Activated CD4-positive, alpha-beta T cell treated with anti-CD3 and anti-CD28 coated beads for 36 hours (primary cell): ENCODE measurements around the gene DNPEP. TPM values are rescaled to one million over a fixed set of nuclear protein-coding genes. Genes with fewer than 3 reads are reported as not detected.

ENCODE experiments used
- ATAC-seq: fragments of 200-7000 bp; cut with Tn5 transposase; one replicate; pipeline ENCODE4 v1.10.0; 2021; ENCODE audit warnings: mild to moderate bottlenecking, moderate library complexity
- CTCF ChIA-PET: fragments of 350-600 bp; sonication (Branson Sonifier 250); formaldehyde crosslinking; loops from one replicate; lab custom pipeline; 2021; ENCODE audit warnings: antibody characterized with exemption; lab: Charles Lee
- POLR2A ChIA-PET: fragments of 350-600 bp; sonication (Branson Sonifier 250); formaldehyde crosslinking; loops from one replicate; lab custom pipeline; 2021; ENCODE audit warnings: antibody characterized with exemption, inconsistent platforms; lab: Charles Lee
- DNase-seq: peaks from one replicate; pipeline ENCODE4 v3.0.0-alpha.2; 2020
- H3K27ac Mint-ChIP-seq: one replicate; pipeline ENCODE4 v1.8.0; 2021; ENCODE audit warnings: mixed read lengths
- H3K27me3 Mint-ChIP-seq: one replicate; pipeline ENCODE4 v1.8.0; 2021; ENCODE audit warnings: mixed read lengths
- H3K36me3 Mint-ChIP-seq: one replicate; pipeline ENCODE4 v1.8.0; 2021; ENCODE audit warnings: low read depth, mixed read lengths
- H3K4me1 Mint-ChIP-seq: one replicate; pipeline ENCODE4 v1.8.0; 2021; ENCODE audit warnings: mixed read lengths
- H3K4me3 Mint-ChIP-seq: one replicate; pipeline ENCODE4 v1.8.0; 2021; ENCODE audit warnings: mild to moderate bottlenecking, moderate library complexity, mixed read lengths
- H3K9me3 Mint-ChIP-seq: one replicate; pipeline ENCODE4 v1.8.0; 2021; ENCODE audit warnings: low read depth, mixed read lengths
- intact Hi-C, 2 experiments: fragments of 100-400 bp; cut with DNase I in 1 of 2; cut with micrococcal nuclease in 1 of 2; formaldehyde crosslinking; loops; one replicate each; pipeline versions ENCODE4 v1.14.2 to v1.15.1; 2022 to 2024; cut with DNase I, micrococcal nuclease
- total RNA-seq, 2 experiments: library from RNA; stranded (reverse); gene quantifications; one replicate each; pipeline ENCODE4 v1.2.3, GENCODE V29; 2021

The DNPEP gene
- total RNA-seq, 2 experiments from 2014 or later = 81.0 to 93.1 TPM

- CTCF ChIA-PET = interaction anchor here (0.6 kb wide), 1 partner anchor 257 kb away, joined by 3 read pairs; no protein-coding TSS in a partner anchor
- ATAC-seq (no peak), DNase-seq (no peak)
- peaks cover 10% of the 10 kb centered on the region for H3K9me3 Mint-ChIP-seq
- H3K4me3 Mint-ChIP-seq = no peak within 1 kb of the TSS
- H3K27me3 Mint-ChIP-seq = peaks cover 51% of the 10 kb centered on the region
- no peaks in the 10 kb centered on the region for H3K36me3 Mint-ChIP-seq
- no peak within 1 kb of the TSS for H3K27ac Mint-ChIP-seq
- no peaks in the 10 kb centered on the region for H3K4me1 Mint-ChIP-seq
- POLR2A ChIA-PET = interaction anchor here (0.5 kb wide), 1 partner anchor 20 kb away, joined by 9 read pairs; no protein-coding TSS in a partner anchor
- intact Hi-C loops = no loop called here
These were observed 55.2 kb downstream of the DNPEP start, which contains the start of gene RESP18 for GRCh38 chr2:219332542-219332941. Gene RESP18 (minus strand): TSS chr2:219332744.

DNA sequence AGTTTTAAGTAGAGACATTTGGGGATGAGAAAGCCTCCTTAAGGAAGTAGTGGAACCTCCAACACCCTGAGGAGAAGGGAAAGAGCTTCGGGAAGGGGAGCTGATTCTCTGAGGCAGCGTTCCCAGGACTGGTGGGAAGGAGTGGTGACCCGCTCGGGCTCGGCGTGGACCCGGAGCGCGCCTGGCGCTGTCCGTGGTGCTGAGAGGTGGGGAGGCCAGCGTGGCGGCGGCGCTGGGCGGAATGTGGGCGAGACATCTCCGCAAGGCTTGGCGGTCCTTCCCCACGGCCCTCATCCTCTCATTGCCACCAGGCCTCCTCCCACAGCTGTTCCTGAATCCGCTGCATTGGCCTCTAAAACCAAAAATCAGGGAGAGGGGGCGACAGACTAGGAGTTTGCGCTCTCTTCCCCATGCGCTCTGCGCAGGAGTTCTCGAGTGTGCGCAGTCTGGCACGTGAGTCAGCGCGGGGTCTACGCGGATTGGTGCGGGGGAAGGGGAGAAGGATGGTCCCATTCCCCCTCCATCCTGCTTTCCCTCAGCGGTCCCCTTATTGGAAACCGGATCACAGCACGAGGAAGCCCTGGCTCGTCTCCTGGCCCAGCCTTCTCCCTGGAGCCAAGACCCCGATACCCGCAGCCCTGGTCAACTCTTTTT, 56.0 kb downstream of the DNPEP start:
- peak; percentile 58 for DNase-seq
- peaks cover 48% of the 10 kb centered on the region for H3K27me3 Mint-ChIP-seq
- no peak for ATAC-seq
- intact Hi-C loops = loop anchor here in 1 of 2 experiments (1.0 kb wide), 1 partner anchor 23 kb away; no protein-coding TSS in a partner anchor
- H3K9me3 Mint-ChIP-seq = peaks cover 9% of the 10 kb centered on the region
- H3K4me3 Mint-ChIP-seq = no peak overlapping the region
- ChIA-PET POLR2A (interaction anchor here (0.5 kb wide), 1 partner anchor 19 kb away, joined by 9 read pairs; no protein-coding TSS in a partner anchor), CTCF (interaction anchor here (0.5 to 0.9 kb wide), 2 partner anchors 37 to 83 kb away, joined by 3 read pairs; no protein-coding TSS in a partner anchor)
- no peaks in the 10 kb centered on the region for H3K4me1 Mint-ChIP-seq
- no peaks in the 10 kb centered on the region for H3K36me3 Mint-ChIP-seq
- no peak overlapping the region for H3K27ac Mint-ChIP-seq

GRCh38 chr2:219327719-219328118, 60.0 kb downstream of the DNPEP start:
- H3K4me1 Mint-ChIP-seq = no peaks in the 10 kb centered on the region
- intact Hi-C loops = no loop called here
- H3K9me3 Mint-ChIP-seq = no peaks in the 10 kb centered on the region
- peaks cover 28% of the 10 kb centered on the region for H3K27me3 Mint-ChIP-seq
- DNase-seq = no peak
- H3K36me3 Mint-ChIP-seq = no peaks in the 10 kb centered on the region
- ChIA-PET POLR2A (no interaction called here), CTCF (interaction anchor here (1.1 to 2.1 kb wide), 2 partner anchors 8 to 33 kb away, joined by 3 to 8 read pairs; no protein-coding TSS in a partner anchor)
- H3K27ac Mint-ChIP-seq = no peak overlapping the region
- no peak overlapping the region for H3K4me3 Mint-ChIP-seq
- ATAC-seq = no peak

DNA sequence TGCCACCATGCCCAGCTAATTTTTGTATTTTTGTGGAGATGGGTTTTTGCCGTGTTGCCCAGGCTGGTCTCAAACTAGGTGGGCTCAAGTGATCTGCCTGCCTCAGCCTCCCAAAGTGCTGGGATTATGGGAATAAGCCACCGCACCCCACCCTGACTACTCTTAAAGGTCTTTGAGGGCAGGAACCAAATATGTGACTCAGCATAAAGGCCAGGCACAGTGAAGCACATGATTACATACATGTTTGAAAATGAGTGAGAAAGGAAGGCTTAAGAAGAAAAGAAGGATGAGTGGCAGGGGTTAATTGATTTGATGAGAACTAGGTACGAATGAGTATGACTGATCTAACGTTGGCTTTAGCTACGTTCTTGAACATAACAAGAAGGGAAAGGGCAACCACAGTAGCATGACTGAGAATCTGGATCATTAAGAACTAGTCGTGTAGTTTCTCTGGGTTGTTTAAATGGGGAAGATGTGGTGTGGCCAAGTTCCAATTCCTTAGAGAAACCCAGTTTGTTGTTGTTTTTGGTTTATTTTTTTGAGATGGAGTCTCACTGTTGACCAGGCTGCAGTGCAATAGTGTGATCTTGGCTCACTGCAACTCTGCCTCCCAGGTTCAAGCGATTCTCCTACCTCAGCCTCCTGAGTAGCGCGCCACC, 61.9 kb downstream of the DNPEP start:
- DNase-seq (no peak), ATAC-seq (no peak)
- CTCF ChIA-PET = interaction anchor here (2.1 kb wide), 1 partner anchor 32 kb away, joined by 8 read pairs; no protein-coding TSS in a partner anchor
- POLR2A ChIA-PET = no interaction called here
- Mint-ChIP-seq H3K36me3 (no peaks in the 10 kb centered on the region), H3K4me1 (peaks cover 10% of the 10 kb centered on the region), H3K27ac (no peak overlapping the region), H3K27me3 (peaks cover 19% of the 10 kb centered on the region), H3K9me3 (no peaks in the 10 kb centered on the region), H3K4me3 (no peak overlapping the region)
- intact Hi-C loops = no loop called here

GRCh38 chr2:219325136-219325535, 62.6 kb downstream of the DNPEP start:
- Mint-ChIP-seq H3K27me3 (peaks cover 19% of the 10 kb centered on the region), H3K9me3 (no peaks in the 10 kb centered on the region), H3K4me3 (no peak overlapping the region), H3K36me3 (no peaks in the 10 kb centered on the region), H3K27ac (no peak overlapping the region), H3K4me1 (peaks cover 11% of the 10 kb centered on the region)
- DNase-seq (no peak), ATAC-seq (no peak)
- intact Hi-C loops = no loop called here
- CTCF ChIA-PET = no interaction called here
- POLR2A ChIA-PET = interaction anchor here (0.7 kb wide), 1 partner anchor 562 kb away, joined by 9 read pairs; no protein-coding TSS in a partner anchor

DNA sequence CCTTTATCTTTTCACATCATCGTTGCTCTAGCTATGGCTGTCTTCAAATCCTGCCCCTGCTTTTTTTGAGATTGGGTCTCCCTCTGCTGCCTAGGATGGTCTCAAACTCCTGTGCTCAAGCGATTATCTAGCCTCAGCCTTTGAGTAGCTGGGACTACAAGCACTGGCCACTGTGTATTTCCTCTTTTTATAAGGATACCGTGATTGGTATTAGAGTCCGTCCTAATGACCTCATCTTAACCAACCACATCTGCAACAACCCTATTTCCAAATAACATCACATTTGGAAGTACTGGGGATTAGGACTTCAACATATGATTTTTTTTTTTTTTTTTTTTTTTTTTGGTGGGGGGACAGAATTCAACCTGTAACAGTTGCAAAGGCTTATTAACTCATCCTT, 64.3 kb downstream of the DNPEP start:
- no peak for DNase-seq
- no peak for ATAC-seq
- no peak overlapping the region for H3K27ac Mint-ChIP-seq
- peaks cover 11% of the 10 kb centered on the region for H3K4me1 Mint-ChIP-seq
- no peaks in the 10 kb centered on the region for H3K36me3 Mint-ChIP-seq
- ChIA-PET CTCF (interaction anchor here (0.9 to 1.1 kb wide), 3 partner anchors 29 to 206 kb away, joined by 3 to 5 read pairs (median 4); no protein-coding TSS in a partner anchor), POLR2A (no interaction called here)
- no peaks in the 10 kb centered on the region for H3K9me3 Mint-ChIP-seq
- intact Hi-C loops = no loop called here
- peaks cover 13% of the 10 kb centered on the region for H3K27me3 Mint-ChIP-seq
- H3K4me3 Mint-ChIP-seq = no peak overlapping the region

Other genes starting within 250 kb of the DNPEP start
- gene NHEJ1, start 227.1 kb downstream of the DNPEP start, total RNA-seq = 10 to 100 TPM; 20.7 to 23.8 TPM
- gene SLC23A3, start 217.9 kb downstream of the DNPEP start, total RNA-seq = 1 to 10 TPM; 1.2 to 1.9 TPM
- 10 to 100 TPM; 38.7 to 41.4 TPM for gene CNPPD1, start 211.0 kb downstream of the DNPEP start, total RNA-seq
- 10 to 100 TPM; 58.8 to 70.1 TPM for gene RETREG2, start 209.6 kb downstream of the DNPEP start, total RNA-seq
- gene ZFAND2B, start 181.1 kb downstream of the DNPEP start, total RNA-seq = 10 to 100 TPM; 21.5 to 27.6 TPM
- gene ABCB6, start 169.0 kb downstream of the DNPEP start, total RNA-seq = 10 to 100 TPM; 18.2 to 21.9 TPM
- 10 to 100 TPM; 43.5 to 45.6 TPM for gene ATG9A, start 158.3 kb downstream of the DNPEP start, total RNA-seq
- 100 to 1,000 TPM; 140 to 166 TPM for gene ANKZF1, start 158.1 kb downstream of the DNPEP start, total RNA-seq
- 1 to 10 TPM; 2.7 to 4.2 TPM for gene GLB1L, start 142.5 kb downstream of the DNPEP start, total RNA-seq
- gene STK16, start 142.4 kb downstream of the DNPEP start, total RNA-seq = 10 to 100 TPM; 34.3 to 35.4 TPM
- gene TUBA4B, start 134.7 kb downstream of the DNPEP start, total RNA-seq = not detected
- gene TUBA4A, start 134.0 kb downstream of the DNPEP start, total RNA-seq = 100 to 1,000 TPM; 210 to 369 TPM
- gene DNAJB2, start 108.5 kb downstream of the DNPEP start, total RNA-seq = 10 to 100 TPM; 51.8 to 62.8 TPM
- under 1 TPM; 0.30 to 0.43 TPM for gene PTPRN, start 78.5 kb downstream of the DNPEP start, total RNA-seq
- not detected for gene RESP18, start 55.2 kb downstream of the DNPEP start, total RNA-seq
- gene DES, start 30.5 kb upstream of the DNPEP start, total RNA-seq = not detected
- 1 to 10 TPM in 1 of 2 experiments, under 1 TPM in 1; 0.89 to 1.4 TPM for gene SPEG, start 46.9 kb upstream of the DNPEP start, total RNA-seq
- gene GMPPA, start 111.0 kb upstream of the DNPEP start, total RNA-seq = 10 to 100 TPM; 35.2 to 35.5 TPM
- gene ASIC4, start 126.6 kb upstream of the DNPEP start, total RNA-seq = not detected
- 10 to 100 TPM; 14.1 to 17.1 TPM for gene CHPF, start 155.9 kb upstream of the DNPEP start, total RNA-seq
- gene TMEM198, start 156.1 kb upstream of the DNPEP start, total RNA-seq = 1 to 10 TPM; 2.4 to 2.7 TPM
- 1 to 10 TPM; 1.0 to 1.9 TPM for gene OBSL1, start 183.6 kb upstream of the DNPEP start, total RNA-seq
- gene INHA, start 184.4 kb upstream of the DNPEP start, total RNA-seq = not detected
- gene STK11IP, start 209.9 kb upstream of the DNPEP start, total RNA-seq = 10 to 100 TPM; 23.5 to 26.1 TPM
- gene SLC4A3, start 239.7 kb upstream of the DNPEP start, total RNA-seq = under 1 TPM; 0.05 to 0.16 TPM